Activated CD4-positive, alpha-beta memory T cell treated with anti-CD3 and anti-CD28 coated beads for 36 hours (primary cell): ENCODE results near the gene CNIH2. TPM values are rescaled to one million over a fixed set of nuclear protein-coding genes. Genes with fewer than 3 reads are reported as not detected.
A peak's percentile ranks its signal among the peaks of the same experiment; 100 is the strongest.
"Not testable (repeated sequence)": the region's sequence is repeated elsewhere in the genome, so short reads cannot be mapped to it uniquely, and the experiment has no call there.

Experiments
- CTCF ChIA-PET: fragments of 350-600 bp; sonication (Branson Sonifier 250); formaldehyde crosslinking; loops from one replicate; lab custom pipeline; 2021; ENCODE audit warnings: antibody characterized with exemption, inconsistent platforms; lab: Charles Lee
- POLR2A ChIA-PET: fragments of 350-600 bp; sonication (Branson Sonifier 250); formaldehyde crosslinking; loops from one replicate; lab custom pipeline; 2021; ENCODE audit warnings: antibody characterized with exemption; lab: Charles Lee
- DNase-seq: peaks from one replicate; pipeline ENCODE4 v3.0.0-alpha.2; 2020
- H3K27ac Mint-ChIP-seq: one replicate; pipeline ENCODE4 v1.8.0; 2021; ENCODE audit warnings: mixed read lengths
- H3K27me3 Mint-ChIP-seq: one replicate; pipeline ENCODE4 v1.8.0; 2021; ENCODE audit warnings: mixed read lengths
- H3K36me3 Mint-ChIP-seq: one replicate; pipeline ENCODE4 v1.8.0; 2021; ENCODE audit warnings: mixed read lengths
- H3K4me1 Mint-ChIP-seq: one replicate; pipeline ENCODE4 v1.8.0; 2021; ENCODE audit warnings: low read depth, mixed read lengths
- H3K4me3 Mint-ChIP-seq: one replicate; pipeline ENCODE4 v1.8.0; 2021; ENCODE audit warnings: mild to moderate bottlenecking, mixed read lengths
- H3K9me3 Mint-ChIP-seq: one replicate; pipeline ENCODE4 v1.8.0; 2021; ENCODE audit warnings: mixed read lengths
- intact Hi-C: fragments of 100-400 bp; cut with micrococcal nuclease; formaldehyde crosslinking; loops from one replicate; pipeline ENCODE4 v1.15.1; 2023
- total RNA-seq, 2 experiments: library from RNA; stranded (reverse); gene quantifications; one replicate each; pipeline ENCODE4 v1.2.3, GENCODE V29; 2021

The CNIH2 gene
- total RNA-seq, 2 experiments from 2014 or later = 0.39 to 1.5 TPM

- Mint-ChIP-seq H3K4me3 (no peak overlapping the region), H3K9me3 (no peaks in the 10 kb centered on the region), H3K27ac (no peak overlapping the region), H3K36me3 (peaks cover 36% of the 10 kb centered on the region), H3K27me3 (no peaks in the 10 kb centered on the region), H3K4me1 (no peaks in the 10 kb centered on the region)
- DNase-seq = no peak
- POLR2A ChIA-PET = no interaction called here
- intact Hi-C loops = no loop called here
- CTCF ChIA-PET = interaction anchor here (1.6 to 2.0 kb wide), 2 partner anchors 17 to 18 kb away, joined by 3 to 6 read pairs; no protein-coding TSS in a partner anchor
Measured at GRCh38 chr11:66239998-66240780, 37.8 kb upstream of the CNIH2 start.

GRCh38 chr11:66240781-66241136 is 37.2 kb upstream of the CNIH2 start:
- no peaks in the 10 kb centered on the region for H3K27me3 Mint-ChIP-seq
- H3K27ac Mint-ChIP-seq = no peak overlapping the region
- ChIA-PET POLR2A (no interaction called here), CTCF (interaction anchor here (1.6 to 2.0 kb wide), 2 partner anchors 17 to 19 kb away, joined by 3 to 6 read pairs; no protein-coding TSS in a partner anchor)
- H3K36me3 Mint-ChIP-seq = peaks cover 30% of the 10 kb centered on the region
- DNase-seq = no peak
- H3K9me3 Mint-ChIP-seq = no peaks in the 10 kb centered on the region
- no peak overlapping the region for H3K4me3 Mint-ChIP-seq
- no peaks in the 10 kb centered on the region for H3K4me1 Mint-ChIP-seq
- intact Hi-C loops = no loop called here

DNA sequence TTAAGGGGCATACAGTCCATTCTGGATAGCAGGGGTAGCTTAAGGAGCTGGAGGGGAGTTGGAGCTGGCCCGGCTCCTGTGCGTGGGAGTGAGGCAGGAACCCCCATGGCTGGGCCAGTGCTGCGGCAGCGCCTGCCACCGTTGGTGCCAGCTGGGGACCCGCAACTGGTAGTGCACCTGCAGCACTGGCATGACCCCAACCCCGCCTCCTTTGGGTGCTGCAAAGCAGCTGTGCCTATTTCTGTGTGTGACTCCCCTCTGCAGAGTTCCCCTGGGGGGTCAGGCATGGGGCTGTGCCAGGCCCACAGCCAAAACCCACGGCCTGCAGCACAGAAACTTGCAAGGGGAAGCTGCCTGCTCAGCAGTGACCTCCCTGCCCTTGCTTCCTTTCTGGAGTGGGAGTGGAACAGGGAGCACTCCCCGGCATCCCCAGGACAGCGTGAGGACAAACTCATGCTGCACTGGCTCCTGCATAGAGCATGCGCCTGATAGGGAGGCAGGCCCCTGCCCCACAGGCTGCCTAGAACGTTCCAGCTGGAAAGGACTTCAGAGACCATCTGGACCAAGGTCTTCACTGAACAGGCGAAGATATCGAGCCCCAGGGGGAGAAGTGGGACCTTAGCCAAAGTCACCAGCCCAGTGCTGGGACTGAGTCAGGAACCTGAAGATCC is 35.7 kb upstream of the CNIH2 start:
- Mint-ChIP-seq H3K9me3 (no peaks in the 10 kb centered on the region), H3K36me3 (peaks cover 30% of the 10 kb centered on the region), H3K27me3 (no peaks in the 10 kb centered on the region), H3K4me1 (no peaks in the 10 kb centered on the region), H3K4me3 (no peak overlapping the region), H3K27ac (no peak overlapping the region)
- POLR2A ChIA-PET = no interaction called here
- CTCF ChIA-PET = no interaction called here
- intact Hi-C loops = no loop called here
- no peak for DNase-seq

GRCh38 chr11:66243782-66244535 is 34.0 kb upstream of the CNIH2 start:
- no peaks in the 10 kb centered on the region for H3K9me3 Mint-ChIP-seq
- no peak overlapping the region for H3K4me3 Mint-ChIP-seq
- ChIA-PET POLR2A (no interaction called here), CTCF (no interaction called here)
- H3K4me1 Mint-ChIP-seq = no peaks in the 10 kb centered on the region
- H3K27me3 Mint-ChIP-seq = no peaks in the 10 kb centered on the region
- H3K27ac Mint-ChIP-seq = peak overlapping the region; percentile 39
- DNase-seq = no peak
- H3K36me3 Mint-ChIP-seq = peaks cover 26% of the 10 kb centered on the region
- intact Hi-C loops = no loop called here

GRCh38 chr11:66247295-66247694 is 30.7 kb upstream of the CNIH2 start:
- ChIA-PET CTCF (interaction anchor here (0.6 to 1.2 kb wide), 2 partner anchors 35 to 429 kb away, joined by 3 to 4 read pairs; no protein-coding TSS in a partner anchor), POLR2A (interaction anchor here (1.7 kb wide), 1 partner anchor 8 kb away, joined by 6 read pairs; no protein-coding TSS in a partner anchor)
- Mint-ChIP-seq H3K9me3 (no peaks in the 10 kb centered on the region), H3K4me3 (no peak overlapping the region), H3K27ac (no peak overlapping the region), H3K36me3 (peaks cover 13% of the 10 kb centered on the region), H3K27me3 (no peaks in the 10 kb centered on the region), H3K4me1 (no peaks in the 10 kb centered on the region)
- DNase-seq = no peak
- intact Hi-C loops = no loop called here

GRCh38 chr11:66247801-66248200 is 30.2 kb upstream of the CNIH2 start:
- Mint-ChIP-seq H3K4me3 (no peak overlapping the region), H3K4me1 (no peaks in the 10 kb centered on the region), H3K27ac (no peak overlapping the region), H3K36me3 (peaks cover 10% of the 10 kb centered on the region), H3K9me3 (no peaks in the 10 kb centered on the region), H3K27me3 (no peaks in the 10 kb centered on the region)
- intact Hi-C loops = no loop called here
- ChIA-PET CTCF (interaction anchor here (0.6 kb wide), 1 partner anchor 429 kb away, joined by 3 read pairs; no protein-coding TSS in a partner anchor), POLR2A (no interaction called here)
- no peak for DNase-seq

- POLR2A ChIA-PET = no interaction called here
- intact Hi-C loops = no loop called here
- Mint-ChIP-seq H3K4me3 (no peak overlapping the region), H3K36me3 (peaks cover 8% of the 10 kb centered on the region), H3K4me1 (no peaks in the 10 kb centered on the region), H3K27ac (no peak overlapping the region), H3K27me3 (no peaks in the 10 kb centered on the region), H3K9me3 (no peaks in the 10 kb centered on the region)
- CTCF ChIA-PET = no interaction called here
- DNase-seq = no peak
Measured at GRCh38 chr11:66248903-66249302, 29.1 kb upstream of the CNIH2 start.

GRCh38 chr11:66251809-66252208 is 26.2 kb upstream of the CNIH2 start:
- ChIA-PET POLR2A (interaction anchor here (0.6 kb wide), 2 partner anchors 11 to 14 kb away, joined by 3 read pairs; no protein-coding TSS in a partner anchor), CTCF (interaction anchor here (0.5 kb wide), 1 partner anchor 170 kb away, joined by 3 read pairs; no protein-coding TSS in a partner anchor)
- Mint-ChIP-seq H3K27me3 (no peaks in the 10 kb centered on the region), H3K4me3 (no peak overlapping the region), H3K36me3 (peaks cover 2% of the 10 kb centered on the region), H3K27ac (no peak overlapping the region), H3K4me1 (peaks cover 11% of the 10 kb centered on the region), H3K9me3 (no peaks in the 10 kb centered on the region)
- intact Hi-C loops = no loop called here
- DNase-seq = no peak

- H3K27ac Mint-ChIP-seq, H3K9me3 Mint-ChIP-seq, POLR2A ChIA-PET, CTCF ChIA-PET, H3K36me3 Mint-ChIP-seq, intact Hi-C loops, H3K4me3 Mint-ChIP-seq, H3K27me3 Mint-ChIP-seq, DNase-seq: not testable (repeated sequence)
- H3K4me1 Mint-ChIP-seq = peaks cover 13% of the 10 kb centered on the region
Measured at GRCh38 chr11:66253081-66253480, 24.9 kb upstream of the CNIH2 start.

- Mint-ChIP-seq H3K9me3 (no peaks in the 10 kb centered on the region), H3K36me3 (peaks cover 20% of the 10 kb centered on the region)
- intact Hi-C loops = no loop called here
Measured at GRCh38 chr11:66258473-66258893, 19.5 kb upstream of the CNIH2 start.

DNA sequence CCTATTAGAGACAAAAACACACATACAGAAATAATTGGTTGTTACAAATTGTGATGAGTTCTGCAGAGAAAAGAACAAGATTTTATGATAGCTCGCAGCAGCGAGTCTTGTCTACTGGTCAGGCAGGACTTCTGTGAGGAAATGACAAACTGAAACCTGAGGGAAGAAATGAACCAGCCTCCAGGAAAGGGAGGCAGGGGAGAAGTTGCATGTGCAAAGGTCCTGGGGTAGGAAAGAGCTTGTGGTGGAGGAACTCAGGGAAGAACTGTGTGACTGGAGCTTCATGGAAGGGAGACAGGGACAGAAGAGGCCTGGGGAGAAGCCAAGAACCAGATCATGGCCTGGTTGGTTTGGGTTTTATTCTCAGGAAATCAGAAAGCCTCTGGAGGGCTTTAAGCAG is 18.8 kb upstream of the CNIH2 start:
- Mint-ChIP-seq H3K4me1 (peaks cover 31% of the 10 kb centered on the region), H3K27me3 (no peaks in the 10 kb centered on the region), H3K27ac (no peak overlapping the region), H3K4me3 (peak overlapping the region; percentile 96), H3K9me3 (no peaks in the 10 kb centered on the region), H3K36me3 (peaks cover 20% of the 10 kb centered on the region)
- DNase-seq = no peak
- ChIA-PET CTCF (interaction anchor here (1.0 to 1.8 kb wide), 4 partner anchors 18 to 375 kb away, joined by 3 to 5 read pairs (median 4); no protein-coding TSS in a partner anchor), POLR2A (interaction anchor here (1.0 kb wide), 1 partner anchor 32 kb away, joined by 3 read pairs; the partner anchor contains the start of gene TMEM151A)
- intact Hi-C loops = no loop called here

More at GRCh38 chr11:66258473-66258893, 19.5 kb upstream of the CNIH2 start:
- ChIA-PET CTCF (interaction anchor here (0.6 to 1.8 kb wide), 4 partner anchors 24 to 374 kb away, joined by 3 to 5 read pairs (median 3); no protein-coding TSS in a partner anchor), POLR2A (interaction anchor here (1.0 kb wide), 1 partner anchor 33 kb away, joined by 3 read pairs; the partner anchor contains the start of gene TMEM151A)
- DNase-seq = no peak
- peak overlapping the region; percentile 96 for H3K4me3 Mint-ChIP-seq
- H3K27ac Mint-ChIP-seq = peak overlapping the region; percentile 70
- no peaks in the 10 kb centered on the region for H3K27me3 Mint-ChIP-seq
- peaks cover 31% of the 10 kb centered on the region for H3K4me1 Mint-ChIP-seq
